OCI-LY7 (cell line): Measurements from ENCODE around the gene MAP3K3. TPM values are rescaled to one million over a fixed set of nuclear protein-coding genes. Genes with fewer than 3 reads are reported as not detected.

Experiments
- BruUV-seq: library from RNA; stranded (reverse); fragments of 400-500 nt; replicated peaks from 2 replicates; lab custom pipeline; 2021; lab: Mats Ljungman, UMichigan
- CTCF ChIA-PET: fragments of 300-600 bp; sonication (Branson Sonifier 250); formaldehyde crosslinking; loops from one replicate; lab custom pipeline; 2022; ENCODE audit warnings: antibody characterized with exemption; ENCODE audit not compliant: unreplicated experiment; lab: Charles Lee
- POLR2A ChIA-PET: fragments of 300-600 bp; sonication (Branson Sonifier 250); formaldehyde crosslinking; loops from one replicate; lab custom pipeline; 2022; ENCODE audit warnings: antibody characterized with exemption; lab: Charles Lee
- DNase-seq: peaks from one replicate; pipeline ENCODE4 v3.0.0-alpha.2; 2015; ENCODE audit warnings: low spot score
- H2AFZ ChIP-seq: fragments of 200-600 bp; sonication (generic), shearing (Covaris generic); 2 replicates; pipeline ENCODE4 v1.6.1; 2014; ENCODE audit warnings: mild to moderate bottlenecking, antibody characterized with exemption, low read length, moderate library complexity
- H3K27ac ChIP-seq: fragments of 200-600 bp; sonication (generic); 2 replicates; pipeline ENCODE4 v1.5.1; 2014; ENCODE audit warnings: mixed run types, low read depth, mild to moderate bottlenecking, moderate library complexity, low read length, inconsistent platforms; ENCODE audit not compliant: poor library complexity, severe bottlenecking
- H3K36me3 ChIP-seq: fragments of 200-600 bp; sonication (generic); 2 replicates; pipeline ENCODE4 v1.6.1; 2014; ENCODE audit warnings: mild to moderate bottlenecking, antibody characterized with exemption, low read length, moderate library complexity, mixed read lengths; ENCODE audit not compliant: insufficient read depth
- H3K4me1 ChIP-seq: fragments of 200-600 bp; sonication (generic); 2 replicates; pipeline ENCODE4 v1.5.1; 2014; ENCODE audit warnings: mild to moderate bottlenecking, low read length; ENCODE audit not compliant: insufficient read depth, poor library complexity, severe bottlenecking
- H3K4me2 ChIP-seq: fragments of 200-600 bp; sonication (generic); 2 replicates; pipeline ENCODE4 v1.6.1; 2014; ENCODE audit warnings: mild to moderate bottlenecking, low read length
- H3K4me3 ChIP-seq: fragments of 200-600 bp; sonication (generic); 2 replicates; pipeline ENCODE4 v1.5.1; 2014; ENCODE audit warnings: mild to moderate bottlenecking, low read depth, low read length; ENCODE audit not compliant: poor library complexity, severe bottlenecking
- H3K79me2 ChIP-seq: fragments of 200-600 bp; sonication (generic); 2 replicates; pipeline ENCODE4 v1.6.1; 2016; ENCODE audit warnings: low read depth, mild to moderate bottlenecking, low read length, moderate library complexity, mixed read lengths; ENCODE audit not compliant: insufficient read depth
- H3K9me2 ChIP-seq: fragments of 200-600 bp; sonication (generic); 2 replicates; pipeline ENCODE4 v1.6.1; 2016; ENCODE audit warnings: mild to moderate bottlenecking, low read length, mixed read lengths; ENCODE audit not compliant: insufficient read depth
- H3K9me3 ChIP-seq: fragments of 200-600 bp; sonication (generic); 2 replicates; pipeline ENCODE4 v1.6.1; 2014; ENCODE audit warnings: mild to moderate bottlenecking, mixed run types, low read length, mixed read lengths
- H4K20me1 ChIP-seq: fragments of 200-600 bp; sonication (generic); 2 replicates; pipeline ENCODE4 v1.6.1; 2014; ENCODE audit warnings: mild to moderate bottlenecking, antibody characterized with exemption, low read length, moderate library complexity, mixed read lengths; ENCODE audit not compliant: insufficient read depth
- EZH2phosphoT487 ChIP-seq: fragments of 200-600 bp; sonication (generic); IDR thresholded peaks from 2 replicates; pipeline ENCODE4 v1.6.1; 2018; ENCODE audit warnings: low read depth, borderline replicate concordance, mild to moderate bottlenecking, mixed run types, antibody characterized with exemption, low read length, moderate library complexity, mixed read lengths
- intact Hi-C: fragments of 100-400 bp; cut with micrococcal nuclease; formaldehyde crosslinking; loops from one replicate; pipeline ENCODE4 v1.10.0; 2022; ENCODE audit not compliant: unreplicated experiment
- total RNA-seq, 2 experiments: library from RNA; depleted of rRNA in 1 of 2; stranded (reverse); fragments of >200 nt in 1 of 2; shearing (Covaris generic) in 1 of 2; gene quantifications; 2 replicates each; pipeline ENCODE4 v1.2.3, GENCODE V29; 2014 to 2022
- TF ChIP-seq, protein P1 (sequence below): fragments of 200-600 bp; sonication (generic); conservative IDR thresholded peaks from 2 replicates; pipeline ENCODE4 v1.5.1; 2014; ENCODE audit warnings: mild to moderate bottlenecking, antibody characterized with exemption, low read length, moderate library complexity, mixed read lengths

Gene MAP3K3
- total RNA-seq, 2 experiments from 2014 or later: 26.0 to 29.0 TPM

DNA sequence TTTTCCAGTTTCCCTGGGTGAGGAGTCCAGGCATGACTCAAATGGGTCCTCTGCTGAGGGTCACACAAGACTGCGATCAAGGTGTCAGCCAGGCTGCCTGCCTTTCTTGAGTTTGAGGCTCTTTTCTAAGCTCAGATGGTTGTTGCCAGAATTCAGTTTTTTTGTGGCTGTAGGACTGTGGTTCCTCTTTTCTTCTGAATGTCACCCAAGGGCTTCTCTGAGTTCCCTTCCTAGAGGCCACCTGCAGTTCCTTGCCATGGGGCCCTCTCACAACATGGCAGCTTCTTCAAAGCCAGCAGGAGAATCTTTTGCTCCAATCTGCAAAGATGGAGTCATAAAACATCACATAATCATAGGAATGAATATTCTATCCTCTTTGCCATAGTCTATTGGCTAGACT is 60.2 kb downstream of the MAP3K3 start:
- H3K4me3 ChIP-seq: no peak overlapping the region
- H3K36me3 ChIP-seq: peaks cover 26% of the 10 kb centered on the region
- no peaks in the 10 kb centered on the region for H4K20me1 ChIP-seq
- H3K4me2 ChIP-seq: no peak overlapping the region
- POLR2A ChIA-PET: interaction anchor here (0.6 to 1.8 kb wide), 3 partner anchors 13 to 1060 kb away, joined by 3 to 8 read pairs (median 5); no protein-coding TSS in a partner anchor
- H3K9me3 ChIP-seq: no peaks in the 10 kb centered on the region; the same call in 1 of the 2 replicates
- no peak overlapping the region for H3K27ac ChIP-seq
- intact Hi-C loops: no loop called here
- TF ChIP-seq, protein P1, sequence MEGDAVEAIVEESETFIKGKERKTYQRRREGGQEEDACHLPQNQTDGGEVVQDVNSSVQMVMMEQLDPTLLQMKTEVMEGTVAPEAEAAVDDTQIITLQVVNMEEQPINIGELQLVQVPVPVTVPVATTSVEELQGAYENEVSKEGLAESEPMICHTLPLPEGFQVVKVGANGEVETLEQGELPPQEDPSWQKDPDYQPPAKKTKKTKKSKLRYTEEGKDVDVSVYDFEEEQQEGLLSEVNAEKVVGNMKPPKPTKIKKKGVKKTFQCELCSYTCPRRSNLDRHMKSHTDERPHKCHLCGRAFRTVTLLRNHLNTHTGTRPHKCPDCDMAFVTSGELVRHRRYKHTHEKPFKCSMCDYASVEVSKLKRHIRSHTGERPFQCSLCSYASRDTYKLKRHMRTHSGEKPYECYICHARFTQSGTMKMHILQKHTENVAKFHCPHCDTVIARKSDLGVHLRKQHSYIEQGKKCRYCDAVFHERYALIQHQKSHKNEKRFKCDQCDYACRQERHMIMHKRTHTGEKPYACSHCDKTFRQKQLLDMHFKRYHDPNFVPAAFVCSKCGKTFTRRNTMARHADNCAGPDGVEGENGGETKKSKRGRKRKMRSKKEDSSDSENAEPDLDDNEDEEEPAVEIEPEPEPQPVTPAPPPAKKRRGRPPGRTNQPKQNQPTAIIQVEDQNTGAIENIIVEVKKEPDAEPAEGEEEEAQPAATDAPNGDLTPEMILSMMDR: no peak
- no peak for TF ChIP-seq EZH2phosphoT487
- H3K9me2 ChIP-seq: no peaks in the 10 kb centered on the region
- no peak for DNase-seq
- no peaks in the 10 kb centered on the region for H3K79me2 ChIP-seq
- no TSS peak for BruUV-seq
- no peak overlapping the region for H2AFZ ChIP-seq
- CTCF ChIA-PET: no interaction called here
- no peaks in the 10 kb centered on the region for H3K4me1 ChIP-seq

DNA sequence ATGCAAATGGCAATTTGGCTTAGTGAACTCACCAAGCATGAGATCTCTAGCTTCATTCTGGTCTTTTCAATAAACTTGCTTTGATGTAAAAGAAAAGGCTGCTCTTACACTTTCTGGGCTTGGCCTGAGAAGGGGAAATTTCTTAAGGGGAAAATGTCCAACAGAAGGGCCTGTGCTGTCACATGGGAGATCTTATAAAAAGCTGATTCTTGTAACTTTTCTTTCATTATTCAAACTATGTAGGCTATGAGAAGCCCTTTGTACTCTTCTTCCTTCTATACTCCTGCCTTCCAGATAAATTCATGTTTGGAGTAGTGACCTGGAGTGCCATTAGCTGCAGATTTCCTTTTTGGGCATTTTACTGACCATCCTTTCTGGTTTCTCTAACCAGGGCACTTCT is 60.8 kb downstream of the MAP3K3 start:
- ChIA-PET CTCF (no interaction called here), POLR2A (interaction anchor here (0.6 to 1.7 kb wide), 3 partner anchors 12 to 114 kb away, joined by 3 to 8 read pairs (median 3); no protein-coding TSS in a partner anchor)
- Histone ChIP-seq H3K79me2 (no peaks in the 10 kb centered on the region), H3K9me2 (no peaks in the 10 kb centered on the region), H3K4me2 (no peak overlapping the region), H3K4me3 (no peak overlapping the region), H3K36me3 (peaks cover 26% of the 10 kb centered on the region), H3K27ac (no peak overlapping the region), H2AFZ (no peak overlapping the region), H3K9me3 (no peaks in the 10 kb centered on the region; the same call in 1 of the 2 replicates), H4K20me1 (no peaks in the 10 kb centered on the region), H3K4me1 (no peaks in the 10 kb centered on the region)
- intact Hi-C loops: no loop called here
- no TSS peak for BruUV-seq
- TF ChIP-seq, protein P1: no peak
- no peak for TF ChIP-seq EZH2phosphoT487
- DNase-seq: no peak

DNA sequence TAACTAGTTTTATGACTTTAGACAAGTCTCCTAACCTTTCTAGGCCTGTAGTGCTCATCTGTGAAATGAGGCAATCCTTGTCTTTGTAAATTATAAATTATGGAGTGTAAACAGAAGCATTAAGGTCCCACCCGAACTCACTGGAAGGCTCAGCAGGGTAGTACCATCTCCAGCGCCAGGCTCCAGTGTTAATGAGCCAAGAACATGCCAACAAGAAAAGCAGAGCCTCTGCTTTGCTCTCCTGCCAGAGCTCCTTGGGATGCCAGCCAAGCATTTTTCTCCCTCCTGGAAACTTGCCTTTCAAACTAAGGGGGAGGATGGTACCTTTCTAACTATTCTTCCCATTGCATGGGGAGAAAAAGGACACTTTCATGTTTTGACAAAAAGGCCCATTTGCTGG is 62.8 kb downstream of the MAP3K3 start:
- no peaks in the 10 kb centered on the region; the same call in 1 of the 2 replicates for H3K9me3 ChIP-seq
- TF ChIP-seq, protein P1: no peak
- no peak for TF ChIP-seq EZH2phosphoT487
- ChIA-PET POLR2A (interaction anchor here (0.7 kb wide), 1 partner anchor 333 kb away, joined by 3 read pairs; no protein-coding TSS in a partner anchor), CTCF (no interaction called here)
- intact Hi-C loops: no loop called here
- no TSS peak for BruUV-seq
- no peaks in the 10 kb centered on the region for H4K20me1 ChIP-seq
- H3K4me1 ChIP-seq: no peaks in the 10 kb centered on the region
- peaks cover 33% of the 10 kb centered on the region for H3K36me3 ChIP-seq
- H3K27ac ChIP-seq: no peak overlapping the region
- no peaks in the 10 kb centered on the region for H3K79me2 ChIP-seq
- no peak overlapping the region for H3K4me2 ChIP-seq
- no peak overlapping the region for H3K4me3 ChIP-seq
- no peak for DNase-seq
- H3K9me2 ChIP-seq: no peaks in the 10 kb centered on the region
- no peak overlapping the region for H2AFZ ChIP-seq
